Naive thymus-derived CD8-positive, alpha-beta T cell (primary cell): ENCODE results near the gene PLPP4. TPM values are rescaled to one million over a fixed set of nuclear protein-coding genes. Genes with fewer than 3 reads are reported as not detected.

Experiments used
- ATAC-seq, 2 donors: fragments of 150-1000 bp; cut with Tn5 transposase in 1 of 2; sonication (Bioruptor Pico), chemical (Tn5 transposase) in 1 of 2; 1 replicate in 1 of 2; 2 replicates in 1 of 2; pipeline ENCODE4 v1.10.0; 2021; ENCODE audit warnings: mild to moderate bottlenecking in 2 of 2, moderate library complexity in 2 of 2
- POLR2A ChIA-PET: fragments of 350-600 bp; sonication (Branson Sonifier 250); formaldehyde crosslinking; loops from one replicate; lab custom pipeline; 2021; ENCODE audit warnings: antibody characterized with exemption; lab: Charles Lee
- DNase-seq, 10 donors: peaks; one replicate each; pipeline versions ENCODE4 v3.0.0 to v3.0.0-alpha.2; 2020 to 2022
- H3K27ac Mint-ChIP-seq, 10 donors: one replicate each; pipeline ENCODE4 v1.8.0; 2020 to 2022; ENCODE audit warnings: mild to moderate bottlenecking in 10 of 10, mixed read lengths in 10 of 10, moderate library complexity in 4 of 10, inconsistent platforms in 1 of 10
- H3K27me3 Mint-ChIP-seq, 5 donors: one replicate each; pipeline ENCODE4 v1.8.0; 2021 to 2022; ENCODE audit warnings: mixed read lengths in 5 of 5
- H3K36me3 Mint-ChIP-seq, 3 donors: one replicate each; pipeline ENCODE4 v1.8.0; 2020 to 2022; ENCODE audit warnings: mixed read lengths in 3 of 3, mild to moderate bottlenecking in 2 of 3, inconsistent platforms in 1 of 3
- H3K4me1 Mint-ChIP-seq, 4 donors: one replicate each; pipeline ENCODE4 v1.8.0; 2021 to 2022; ENCODE audit warnings: mixed read lengths in 4 of 4
- H3K4me3 Mint-ChIP-seq, 10 donors: one replicate each; pipeline ENCODE4 v1.8.0; 2020 to 2022; ENCODE audit warnings: mild to moderate bottlenecking in 10 of 10, mixed read lengths in 10 of 10, moderate library complexity in 6 of 10, inconsistent platforms in 1 of 10
- H3K9me3 Mint-ChIP-seq, 9 donors: one replicate each; pipeline ENCODE4 v1.8.0; 2020 to 2022; ENCODE audit warnings: mixed read lengths in 9 of 9, mild to moderate bottlenecking in 3 of 9, inconsistent platforms in 1 of 9, moderate library complexity in 1 of 9
- polyA plus RNA-seq, 3 donors: library from polyadenylated mRNA; unstranded; fragments of 300-500 nt; fragmentation: Illumina TruSeq; gene quantifications; one replicate each; pipeline ENCODE4 v1.2.3, GENCODE V29; 2021
- total RNA-seq, 8 experiments: library from RNA in 2 of 8; stranded (reverse) in 2 of 8; gene quantifications; one replicate each; pipeline ENCODE4 v1.2.3 and lab custom pipeline; 2021 to 2026

PLPP4 gene
- total and polyA plus RNA-seq, 5 experiments from 2014 or later: not detected

- H3K9me3 Mint-ChIP-seq: peaks cover 0 to 11% (median 0%) of the 10 kb centered on the region in 9 donors
- H3K27ac Mint-ChIP-seq: no peak overlapping the region
- ATAC-seq (no peak), DNase-seq (no peak)
- POLR2A ChIA-PET: no interaction called here
- no peaks in the 10 kb centered on the region for H3K36me3 Mint-ChIP-seq
- H3K27me3 Mint-ChIP-seq: peaks cover 0 to 12% (median 2%) of the 10 kb centered on the region in 5 donors
- H3K4me3 Mint-ChIP-seq: no peak overlapping the region
- no peaks in the 10 kb centered on the region for H3K4me1 Mint-ChIP-seq
Measured at GRCh38 chr10:120578134-120578533, 121.1 kb downstream of the PLPP4 start.

- POLR2A ChIA-PET: no interaction called here
- Mint-ChIP-seq H3K4me3 (no peak overlapping the region), H3K36me3 (no peaks in the 10 kb centered on the region), H3K27ac (no peak overlapping the region), H3K27me3 (peaks cover 0 to 12% (median 2%) of the 10 kb centered on the region in 5 donors), H3K9me3 (peaks cover 0 to 9% (median 0%) of the 10 kb centered on the region in 9 donors), H3K4me1 (no peaks in the 10 kb centered on the region)
- ATAC-seq (no peak), DNase-seq (no peak)
Measured at GRCh38 chr10:120578890-120579289, 121.9 kb downstream of the PLPP4 start.

GRCh38 chr10:120580918-120581895, 124.2 kb downstream of the PLPP4 start:
- no peak for ATAC-seq
- H3K4me1 Mint-ChIP-seq: no peaks in the 10 kb centered on the region

GRCh38 chr10:120582753-120583152, 125.7 kb downstream of the PLPP4 start:
- Mint-ChIP-seq H3K27me3 (peaks cover 0 to 6% (median 5%) of the 10 kb centered on the region in 5 donors), H3K4me1 (no peaks in the 10 kb centered on the region), H3K9me3 (peaks cover 0 to 2% (median 0%) of the 10 kb centered on the region in 9 donors), H3K4me3 (no peak overlapping the region), H3K36me3 (no peaks in the 10 kb centered on the region), H3K27ac (no peak overlapping the region)
- DNase-seq (no peak), ATAC-seq (no peak)
- POLR2A ChIA-PET: no interaction called here

More at GRCh38 chr10:120580918-120581895, 124.2 kb downstream of the PLPP4 start:
- Mint-ChIP-seq H3K9me3 (peaks cover 0 to 2% (median 0%) of the 10 kb centered on the region in 9 donors), H3K27ac (no peak overlapping the region), H3K27me3 (peaks cover 0 to 6% (median under 1%) of the 10 kb centered on the region in 5 donors), H3K4me3 (no peak overlapping the region), H3K36me3 (no peaks in the 10 kb centered on the region)
- POLR2A ChIA-PET: no interaction called here
- no peak for DNase-seq

GRCh38 chr10:120583424-120584108, 126.5 kb downstream of the PLPP4 start:
- POLR2A ChIA-PET: no interaction called here
- DNase-seq: no peak
- H3K27me3 Mint-ChIP-seq: peaks cover 0 to 8% (median 4%) of the 10 kb centered on the region in 5 donors
- H3K27ac Mint-ChIP-seq: no peak overlapping the region
- no peak for ATAC-seq
- H3K4me1 Mint-ChIP-seq: no peaks in the 10 kb centered on the region
- no peak overlapping the region for H3K4me3 Mint-ChIP-seq
- H3K36me3 Mint-ChIP-seq: no peaks in the 10 kb centered on the region
- peaks cover 0 to 2% (median 0%) of the 10 kb centered on the region in 9 donors for H3K9me3 Mint-ChIP-seq

- POLR2A ChIA-PET: no interaction called here
- Mint-ChIP-seq H3K9me3 (peaks cover 0 to 2% (median 0%) of the 10 kb centered on the region in 9 donors), H3K27me3 (peaks cover 0 to 8% (median 4%) of the 10 kb centered on the region in 5 donors), H3K4me3 (no peak overlapping the region), H3K36me3 (no peaks in the 10 kb centered on the region), H3K4me1 (no peaks in the 10 kb centered on the region), H3K27ac (no peak overlapping the region)
- no peak for ATAC-seq
- DNase-seq: no peak
Measured at GRCh38 chr10:120584786-120585185, 127.8 kb downstream of the PLPP4 start.

GRCh38 chr10:120586471-120586872, 129.4 kb downstream of the PLPP4 start:
- Mint-ChIP-seq H3K4me3 (no peak overlapping the region), H3K9me3 (peaks cover 0 to 2% (median 0%) of the 10 kb centered on the region in 9 donors), H3K27ac (no peak overlapping the region), H3K4me1 (no peaks in the 10 kb centered on the region), H3K27me3 (peaks cover 0 to 8% (median 4%) of the 10 kb centered on the region in 5 donors), H3K36me3 (no peaks in the 10 kb centered on the region)
- ATAC-seq (no peak), DNase-seq (no peak)
- POLR2A ChIA-PET: no interaction called here

GRCh38 chr10:120587061-120587460, 130.0 kb downstream of the PLPP4 start:
- ATAC-seq (no peak), DNase-seq (no peak)
- peaks cover 0 to 8% (median 4%) of the 10 kb centered on the region in 5 donors for H3K27me3 Mint-ChIP-seq
- no peak overlapping the region for H3K27ac Mint-ChIP-seq
- H3K9me3 Mint-ChIP-seq: peaks cover 0 to 3% (median 2%) of the 10 kb centered on the region in 9 donors
- H3K36me3 Mint-ChIP-seq: no peaks in the 10 kb centered on the region
- H3K4me1 Mint-ChIP-seq: no peaks in the 10 kb centered on the region
- POLR2A ChIA-PET: no interaction called here
- no peak overlapping the region for H3K4me3 Mint-ChIP-seq

GRCh38 chr10:120588311-120588710, 131.3 kb downstream of the PLPP4 start:
- Mint-ChIP-seq H3K36me3 (no peaks in the 10 kb centered on the region), H3K9me3 (peaks cover 0 to 8% (median 2%) of the 10 kb centered on the region in 9 donors), H3K27me3 (peaks cover 0 to 8% (median 4%) of the 10 kb centered on the region in 5 donors), H3K4me1 (no peaks in the 10 kb centered on the region), H3K4me3 (no peak overlapping the region), H3K27ac (no peak overlapping the region)
- POLR2A ChIA-PET: no interaction called here
- DNase-seq: no peak
- ATAC-seq: no peak

GRCh38 chr10:120593693-120594092, 136.7 kb downstream of the PLPP4 start:
- no peak for ATAC-seq
- peaks cover 0 to 4% (median 0%) of the 10 kb centered on the region in 5 donors for H3K27me3 Mint-ChIP-seq
- no peak for DNase-seq
- no peak overlapping the region for H3K4me3 Mint-ChIP-seq
- POLR2A ChIA-PET: no interaction called here
- H3K27ac Mint-ChIP-seq: no peak overlapping the region
- H3K9me3 Mint-ChIP-seq: peaks cover 0 to 8% (median 2%) of the 10 kb centered on the region in 9 donors
- H3K4me1 Mint-ChIP-seq: no peaks in the 10 kb centered on the region
- H3K36me3 Mint-ChIP-seq: no peaks in the 10 kb centered on the region

- Mint-ChIP-seq H3K4me3 (no peak overlapping the region), H3K9me3 (peaks cover 0 to 3% (median 0%) of the 10 kb centered on the region in 9 donors), H3K27ac (no peak overlapping the region), H3K36me3 (no peaks in the 10 kb centered on the region), H3K27me3 (peaks cover 0 to 6% (median 3%) of the 10 kb centered on the region in 5 donors), H3K4me1 (peaks cover 0 to 5% (median 1%) of the 10 kb centered on the region in 4 donors)
- DNase-seq (no peak), ATAC-seq (no peak)
- POLR2A ChIA-PET: no interaction called here
Measured at GRCh38 chr10:120597902-120598301, 140.9 kb downstream of the PLPP4 start.

GRCh38 chr10:120598386-120598785, 141.4 kb downstream of the PLPP4 start:
- no peak for ATAC-seq
- POLR2A ChIA-PET: no interaction called here
- Mint-ChIP-seq H3K4me3 (no peak overlapping the region), H3K9me3 (peaks cover 0 to 4% (median 0%) of the 10 kb centered on the region in 9 donors), H3K27me3 (peaks cover 0 to 7% (median 5%) of the 10 kb centered on the region in 5 donors), H3K27ac (no peak overlapping the region), H3K36me3 (no peaks in the 10 kb centered on the region), H3K4me1 (peaks cover 0 to 5% (median 1%) of the 10 kb centered on the region in 4 donors)
- DNase-seq: no peak
